Mesenchymal stem cell (in vitro differentiated cells and primary cell): ENCODE results near the gene UTP11. TPM values are rescaled to one million over a fixed set of nuclear protein-coding genes. Genes with fewer than 3 reads are reported as not detected.
A peak's percentile ranks its signal among the peaks of the same experiment; 100 is the strongest.
"Not testable (repeated sequence)": the region's sequence is repeated elsewhere in the genome, so short reads cannot be mapped to it uniquely, and the experiment has no call there.

Experiments used
- DNase-seq: peaks from one replicate; pipeline ENCODE4 v3.0.0-alpha.2; 2013
- H2AFZ ChIP-seq: one replicate; pipeline ENCODE4 v1.6.1; 2013; ENCODE audit warnings: low read depth, mild to moderate bottlenecking, control low read depth, inconsistent platforms, low read length, moderate library complexity
- H2AK5ac ChIP-seq: 2 replicates; pipeline ENCODE4 v1.6.1; 2013; ENCODE audit warnings: low read length, moderate library complexity, mild to moderate bottlenecking, inconsistent platforms; ENCODE audit not compliant: severe bottlenecking
- H2BK120ac ChIP-seq: one replicate; pipeline ENCODE4 v1.6.1; 2013; ENCODE audit warnings: low read depth, mild to moderate bottlenecking, inconsistent platforms, low read length, moderate library complexity
- H2BK12ac ChIP-seq, 2 experiments: one replicate each; pipeline ENCODE4 v1.6.1; 2013; ENCODE audit warnings: inconsistent platforms in 2 of 2, low read length in 2 of 2, mild to moderate bottlenecking in 2 of 2, moderate library complexity in 2 of 2, control low read depth in 1 of 2
- H2BK15ac ChIP-seq: one replicate; pipeline ENCODE4 v1.6.1; 2013; ENCODE audit warnings: mild to moderate bottlenecking, low read depth, inconsistent platforms; ENCODE audit not compliant: poor library complexity, severe bottlenecking
- H2BK5ac ChIP-seq: 2 replicates; pipeline ENCODE4 v1.6.1; 2013; ENCODE audit warnings: low read depth, mild to moderate bottlenecking, low read length, control low read depth, inconsistent platforms; ENCODE audit not compliant: poor library complexity, severe bottlenecking
- H3K14ac ChIP-seq, 2 experiments: one replicate each; pipeline ENCODE4 v1.6.1; 2013; ENCODE audit warnings: inconsistent platforms in 2 of 2, low read length in 2 of 2, control low read depth in 1 of 2, mild to moderate bottlenecking in 1 of 2, moderate library complexity in 1 of 2
- H3K18ac ChIP-seq, 2 experiments: one replicate each; pipeline ENCODE4 v1.6.1; 2013; ENCODE audit warnings: inconsistent platforms in 2 of 2, low read length in 2 of 2, control low read depth in 1 of 2, low read depth in 1 of 2, mild to moderate bottlenecking in 1 of 2
- H3K23ac ChIP-seq, 2 experiments: one replicate each; pipeline ENCODE4 v1.6.1; 2013; ENCODE audit warnings: inconsistent platforms in 2 of 2, low read length in 2 of 2, mild to moderate bottlenecking in 2 of 2, moderate library complexity in 2 of 2, control low read depth in 1 of 2
- H3K27ac ChIP-seq: 2 replicates; pipeline ENCODE4 v1.5.1; 2013; ENCODE audit warnings: mild to moderate bottlenecking, moderate library complexity, low read length, control low read depth, inconsistent platforms; ENCODE audit not compliant: poor library complexity, severe bottlenecking
- H3K27me3 ChIP-seq, 2 experiments: 2 replicates each; pipeline versions ENCODE4 v1.6.1 to v1.7.0; 2013; ENCODE audit warnings: low read length in 2 of 2, mild to moderate bottlenecking in 2 of 2, moderate library complexity in 2 of 2, control low read depth in 1 of 2, inconsistent platforms in 1 of 2; ENCODE audit not compliant: control insufficient read depth in 1 of 2, insufficient read depth in 1 of 2
- H3K36me3 ChIP-seq, 2 experiments: 2 replicates each; pipeline versions ENCODE4 v1.6.1 to v1.7.0; 2013; ENCODE audit warnings: low read length in 2 of 2, control low read depth in 1 of 2, inconsistent platforms in 1 of 2, low read depth in 1 of 2, mild to moderate bottlenecking in 1 of 2; ENCODE audit not compliant: insufficient read depth in 2 of 2, control insufficient read depth in 1 of 2
- H3K4ac ChIP-seq, 2 experiments: one replicate each; pipeline ENCODE4 v1.6.1; 2013; ENCODE audit warnings: inconsistent platforms in 2 of 2, low read length in 2 of 2, mild to moderate bottlenecking in 2 of 2, moderate library complexity in 2 of 2, control low read depth in 1 of 2, low read depth in 1 of 2
- H3K4me1 ChIP-seq: 2 replicates; pipeline ENCODE4 v1.6.1; 2013; ENCODE audit warnings: low read depth, low read length, control low read depth; ENCODE audit not compliant: control insufficient read depth, insufficient read depth
- H3K4me2 ChIP-seq: 2 replicates; pipeline ENCODE4 v1.6.1; 2013; ENCODE audit warnings: low read length, mild to moderate bottlenecking, inconsistent platforms; ENCODE audit not compliant: poor library complexity, severe bottlenecking
- H3K4me3 ChIP-seq, 2 experiments: 2 replicates each; pipeline versions ENCODE4 v1.5.1 to v1.7.0; 2013; ENCODE audit warnings: low read length in 2 of 2, mild to moderate bottlenecking in 2 of 2, control low read depth in 1 of 2, low read depth in 1 of 2; ENCODE audit not compliant: insufficient read depth in 1 of 2
- H3K79me1 ChIP-seq: replicated peaks from 2 replicates; pipeline ENCODE4 v1.6.1; 2013; ENCODE audit warnings: mild to moderate bottlenecking, control low read depth, low read length, inconsistent platforms; ENCODE audit not compliant: poor library complexity, severe bottlenecking
- H3K9ac ChIP-seq: 2 replicates; pipeline ENCODE4 v1.7.0; 2013; ENCODE audit warnings: mild to moderate bottlenecking, low read length, moderate library complexity
- H3K9me3 ChIP-seq: 2 replicates; pipeline ENCODE4 v1.7.0; 2013; ENCODE audit warnings: mild to moderate bottlenecking, low read length; ENCODE audit not compliant: control insufficient read depth
- H4K8ac ChIP-seq: one replicate; pipeline ENCODE4 v1.6.1; 2013; ENCODE audit warnings: inconsistent platforms, mild to moderate bottlenecking, low read length, moderate library complexity
- H4K91ac ChIP-seq: one replicate; pipeline ENCODE4 v1.6.1; 2013; ENCODE audit warnings: mild to moderate bottlenecking, low read length, inconsistent platforms
- WGBS: methylation state at CpG from one replicate; pipeline ENCODE4 v1.1.7; 2013; ENCODE audit warnings: mixed read lengths; 5-methylcytosine and 5-hydroxymethylcytosine counted together
- polyA plus RNA-seq, 2 experiments: library from polyadenylated mRNA; stranded (reverse); fragments of 200-250 nt; gene quantifications; one replicate each; pipeline ENCODE4 v1.2.3, GENCODE V29; 2013

Gene UTP11
- 60.0 TPM for polyA plus RNA-seq (2013, experiment 1 of 2)
- 63.6 TPM for polyA plus RNA-seq (2013, experiment 2 of 2)

GRCh38 chr1:38012363-38013226 is at the start of gene UTP11:
TSS of gene UTP11 (plus strand) at chr1:38012734. CDS start at chr1:38012803, 69 bp downstream.
- H4K91ac ChIP-seq, result peak within 1 kb of the TSS; percentile 89
- peak within 1 kb of the TSS; percentile 57 for H3K4me2 ChIP-seq
- H2BK12ac ChIP-seq, result peak within 1 kb of the TSS in 1 of 2 experiments; percentile 28
- WGBS, result 2% methylated on average over 49 of the region's 49 CpGs
- H3K9ac ChIP-seq, result peak within 1 kb of the TSS; percentile 98
- no peak within 1 kb of the TSS for H3K23ac ChIP-seq
- H3K14ac ChIP-seq, result peak within 1 kb of the TSS in 1 of 2 experiments; percentile 21
- no peak within 1 kb of the TSS for H2AK5ac ChIP-seq
- peaks cover 8 to 19% of the 10 kb centered on the region in 2 experiments for H3K36me3 ChIP-seq
- peak within 1 kb of the TSS; percentile 96 for H3K27ac ChIP-seq
- H3K4me1 ChIP-seq, result peaks cover 11% of the 10 kb centered on the region
- peak within 1 kb of the TSS; percentile 70 to 96 for H3K4me3 ChIP-seq
- peak within 1 kb of the TSS; percentile 73 to 92 for H3K18ac ChIP-seq
- no peak within 1 kb of the TSS for H2BK5ac ChIP-seq
- peak within 1 kb of the TSS; percentile 40 to 61 for H3K4ac ChIP-seq
- peak within 1 kb of the TSS; percentile 73 for H2BK15ac ChIP-seq
- peak within 1 kb of the TSS; percentile 95 for H4K8ac ChIP-seq
- no peak within 1 kb of the TSS for H2AFZ ChIP-seq
- peaks cover 2% of the 10 kb centered on the region for H3K79me1 ChIP-seq
- no peaks in the 10 kb centered on the region for H3K9me3 ChIP-seq
- no peak within 1 kb of the TSS for H2BK120ac ChIP-seq
- DNase-seq, result peak; percentile 100
- H3K27me3 ChIP-seq, result no peaks in the 10 kb centered on the region

- not testable (repeated sequence) for H3K9me3 ChIP-seq, H2AK5ac ChIP-seq, H4K91ac ChIP-seq, H2BK12ac ChIP-seq, H3K79me1 ChIP-seq, H3K27ac ChIP-seq, H2BK15ac ChIP-seq, H4K8ac ChIP-seq, H3K4ac ChIP-seq, H2BK120ac ChIP-seq, H3K4me3 ChIP-seq, H3K4me2 ChIP-seq, H3K23ac ChIP-seq, H2AFZ ChIP-seq, H2BK5ac ChIP-seq, H3K14ac ChIP-seq, H3K27me3 ChIP-seq, DNase-seq, H3K4me1 ChIP-seq, H3K18ac ChIP-seq, H3K9ac ChIP-seq
- H3K36me3 ChIP-seq, result peaks cover 52 to 66% of the 10 kb centered on the region in 2 experiments
- 88% methylated on average over 8 of the region's 12 CpGs for WGBS
These were observed 48.4 kb upstream of the UTP11 start for GRCh38 chr1:37964106-37964505.

DNA sequence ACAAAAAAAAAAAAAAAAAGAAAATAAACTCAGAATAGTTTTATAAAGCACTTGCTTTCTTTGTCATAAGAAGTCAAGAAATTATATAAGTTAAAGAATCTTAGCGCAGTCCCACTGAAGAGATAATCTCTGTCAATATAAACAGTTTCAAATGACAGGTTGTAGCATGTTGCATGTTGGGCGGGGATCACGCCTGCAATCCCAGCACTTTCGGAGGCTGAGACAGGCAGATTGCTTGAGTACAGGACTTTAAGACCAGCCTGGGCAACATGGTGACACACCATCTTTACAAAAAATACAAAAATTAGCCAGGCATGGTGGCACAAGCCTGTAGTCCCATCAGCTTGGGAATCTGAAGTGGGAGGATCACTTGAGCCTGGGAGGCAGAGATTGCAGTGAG is 47.2 kb upstream of the UTP11 start:
- H3K27ac ChIP-seq, result no peak overlapping the region
- no peak overlapping the region for H2AFZ ChIP-seq
- no peak overlapping the region for H2AK5ac ChIP-seq
- no peak overlapping the region for H3K9ac ChIP-seq
- H3K18ac ChIP-seq, result no peak overlapping the region
- no peak overlapping the region for H3K14ac ChIP-seq
- no peak for DNase-seq
- H3K4me1 ChIP-seq, result no peaks in the 10 kb centered on the region
- H3K4ac ChIP-seq, result no peak overlapping the region
- H3K9me3 ChIP-seq, result no peaks in the 10 kb centered on the region
- H4K8ac ChIP-seq, result no peak overlapping the region
- no peak overlapping the region for H3K4me2 ChIP-seq
- H3K36me3 ChIP-seq, result peaks cover 49 to 64% of the 10 kb centered on the region in 2 experiments
- H3K23ac ChIP-seq, result no peak overlapping the region
- H3K79me1 ChIP-seq, result peaks cover 9% of the 10 kb centered on the region
- no peaks in the 10 kb centered on the region for H3K27me3 ChIP-seq
- no peak overlapping the region for H2BK12ac ChIP-seq
- no peak overlapping the region for H4K91ac ChIP-seq
- no peak overlapping the region for H2BK15ac ChIP-seq
- 100% methylated on average over 4 of the region's 4 CpGs for WGBS
- H3K4me3 ChIP-seq, result no peak overlapping the region
- H2BK120ac ChIP-seq, result no peak overlapping the region
- no peak overlapping the region for H2BK5ac ChIP-seq

- H2BK5ac ChIP-seq, DNase-seq, H3K14ac ChIP-seq, H3K79me1 ChIP-seq, H3K4me3 ChIP-seq, H3K9me3 ChIP-seq, H3K9ac ChIP-seq, H3K27ac ChIP-seq, H3K4ac ChIP-seq, H2BK120ac ChIP-seq, H4K91ac ChIP-seq, H4K8ac ChIP-seq, H3K4me1 ChIP-seq, H3K4me2 ChIP-seq, H3K18ac ChIP-seq, H2AK5ac ChIP-seq, H2BK12ac ChIP-seq, H3K27me3 ChIP-seq, H2BK15ac ChIP-seq, H3K23ac ChIP-seq, H2AFZ ChIP-seq: not testable (repeated sequence)
- WGBS, result 98% methylated on average over 4 of the region's 5 CpGs
- H3K36me3 ChIP-seq, result peaks cover 38 to 60% of the 10 kb centered on the region in 2 experiments
These were observed 38.9 kb upstream of the UTP11 start for GRCh38 chr1:37973684-37974083.
